Mucosa of gallbladder (tissue), 1 donor: Measurements from ENCODE around the gene ADAM10. TPM values are rescaled to one million over a fixed set of nuclear protein-coding genes. Genes with fewer than 3 reads are reported as not detected.

Experiments
- DNase-seq: peaks from one replicate; pipeline ENCODE4 v3.0.0-alpha.2; 2020; ENCODE audit warnings: low spot score
- total RNA-seq: library from RNA; stranded (reverse); gene quantifications from one replicate; pipeline ENCODE4 v1.2.1, GENCODE V29; 2021
- donor health status: DM: no; HTN: no; CAD: no.

Gene ADAM10
- total RNA-seq, 1 donor from 2014 or later: 134 TPM

- no peak for DNase-seq
Observed at GRCh38 chr15:58716027-58716426, 33.5 kb downstream of the ADAM10 start.

- no peak for DNase-seq
Observed at GRCh38 chr15:58715266-58715917, 34.1 kb downstream of the ADAM10 start.

DNA sequence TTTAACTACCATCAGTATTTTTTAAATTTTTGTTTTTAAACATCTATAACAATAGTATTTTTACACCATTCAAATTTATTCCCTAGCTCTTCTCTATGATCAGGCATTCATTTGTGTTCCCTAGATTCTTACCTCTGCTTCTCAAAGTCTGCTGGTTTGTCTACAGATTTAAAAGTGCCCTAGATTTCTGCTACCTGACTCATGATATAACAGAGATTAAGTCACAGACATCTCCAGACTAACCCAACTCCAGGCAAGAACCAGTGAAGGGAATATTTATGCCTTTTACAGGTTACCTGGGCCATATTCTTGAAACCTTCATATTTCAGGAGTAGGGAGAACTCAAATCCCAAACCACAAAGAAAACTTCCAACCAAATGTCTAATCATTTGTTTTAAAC lies 38.8 kb downstream of the ADAM10 start:
- DNase-seq: no peak

GRCh38 chr15:58707397-58707796 lies 42.1 kb downstream of the ADAM10 start:
- no peak for DNase-seq

DNA sequence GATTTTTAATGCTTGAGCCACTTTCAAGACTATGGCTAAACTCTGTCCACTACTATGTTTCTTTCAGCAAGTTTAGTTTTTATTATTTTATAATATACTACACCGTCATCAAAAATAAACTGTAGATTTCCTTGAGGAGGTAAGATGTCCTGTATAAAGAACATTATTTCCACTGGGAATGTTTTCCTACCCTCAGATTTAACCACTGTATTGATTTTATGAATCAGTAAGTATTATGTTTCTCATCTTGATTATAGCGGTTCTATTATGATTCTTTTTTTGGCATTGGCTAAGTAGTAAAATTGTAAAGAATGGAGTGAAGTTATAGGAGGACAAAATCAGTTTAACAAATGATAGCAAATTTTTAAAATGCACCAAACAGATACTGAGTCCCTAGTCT lies 44.4 kb downstream of the ADAM10 start:
- no peak for DNase-seq

DNA sequence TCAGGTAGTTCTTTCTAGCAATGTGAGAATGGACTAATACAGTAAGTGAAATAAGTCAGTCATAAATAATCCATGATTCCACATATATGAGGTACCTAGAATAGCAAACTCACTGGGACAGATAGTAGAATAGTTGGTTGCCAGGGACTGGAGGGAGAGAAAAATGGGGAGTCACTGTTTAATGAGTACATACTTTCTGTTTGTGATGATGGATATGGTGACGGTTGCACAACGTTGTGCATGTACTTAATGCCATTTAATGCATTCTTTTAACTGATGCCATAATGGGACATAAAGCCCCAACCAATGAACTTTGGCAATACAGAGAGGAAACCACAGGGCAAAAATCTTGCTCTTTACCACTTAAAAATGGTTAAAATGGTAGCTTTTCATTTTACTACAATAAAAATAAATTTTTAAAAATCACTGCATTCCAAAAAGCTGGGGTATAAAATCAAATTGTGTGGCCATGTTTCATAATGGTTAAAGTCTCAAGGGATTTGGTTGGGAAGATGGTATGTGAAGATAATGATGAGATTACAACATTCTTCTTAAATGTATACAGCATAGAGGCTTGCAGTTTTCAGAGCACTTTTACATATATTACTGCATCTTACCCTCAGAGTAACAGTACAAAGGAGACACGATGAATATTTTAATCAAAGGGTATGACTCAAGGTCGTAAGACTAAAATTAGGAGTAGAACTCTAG lies 45.2 kb downstream of the ADAM10 start:
- DNase-seq: no peak

DNA sequence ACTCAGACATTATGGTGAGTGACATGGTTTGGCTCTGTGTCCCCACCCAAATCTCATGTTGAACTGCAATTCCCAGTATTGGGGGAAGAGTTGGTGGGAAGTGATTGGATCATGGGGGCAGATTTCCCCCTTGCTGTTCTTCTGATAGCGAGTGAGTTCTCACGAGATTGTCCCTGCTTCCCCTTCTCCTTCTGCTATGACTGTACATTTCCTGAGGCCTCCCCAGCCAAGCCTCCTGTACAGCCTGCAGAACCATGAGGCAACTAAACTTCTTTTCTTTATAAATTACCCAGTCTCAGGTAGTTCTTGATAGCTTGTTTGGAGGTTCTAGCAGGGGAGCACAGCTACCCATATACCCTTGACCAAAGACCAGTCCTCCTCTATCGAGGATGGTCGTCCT lies 45.9 kb downstream of the ADAM10 start:
- DNase-seq: no peak

DNA sequence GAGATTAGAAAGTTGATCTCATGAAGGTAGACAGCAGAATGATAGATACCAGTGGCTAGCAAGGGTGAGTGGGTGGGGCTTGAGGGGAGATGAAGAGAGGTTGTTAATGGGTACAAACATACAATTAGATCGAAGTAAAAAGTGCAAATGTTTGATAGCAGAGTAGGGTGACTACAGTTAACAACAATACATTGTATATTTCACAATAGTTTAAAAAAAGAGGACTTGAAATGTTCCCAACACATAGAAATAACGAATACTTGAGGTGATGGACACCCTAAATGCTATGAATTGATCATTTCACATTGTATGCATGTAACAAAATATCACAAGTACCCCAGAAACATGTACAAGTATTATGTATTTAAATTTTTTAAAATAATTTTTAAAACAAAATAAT lies 47.3 kb downstream of the ADAM10 start:
- no peak for DNase-seq

DNA sequence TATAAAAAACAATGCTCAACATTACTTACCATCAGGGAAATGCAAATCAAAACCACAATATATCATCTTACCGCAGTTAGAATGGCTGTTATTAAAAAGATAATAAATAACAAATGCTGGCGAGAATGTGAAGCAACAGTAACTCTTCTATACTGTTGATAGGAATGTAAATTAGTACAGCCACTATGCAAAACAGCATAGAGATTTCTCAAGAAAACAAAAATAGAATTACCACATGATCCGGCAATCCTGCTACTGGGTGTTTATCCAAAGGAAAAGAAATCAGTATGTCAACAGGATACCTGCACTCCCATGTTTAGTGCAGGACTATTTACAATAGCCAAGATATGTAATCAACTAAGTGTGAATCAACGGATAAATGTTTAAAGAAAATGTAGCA lies 48.1 kb downstream of the ADAM10 start:
- DNase-seq: no peak

GRCh38 chr15:58699769-58700168 lies 49.7 kb downstream of the ADAM10 start:
- no peak for DNase-seq

DNA sequence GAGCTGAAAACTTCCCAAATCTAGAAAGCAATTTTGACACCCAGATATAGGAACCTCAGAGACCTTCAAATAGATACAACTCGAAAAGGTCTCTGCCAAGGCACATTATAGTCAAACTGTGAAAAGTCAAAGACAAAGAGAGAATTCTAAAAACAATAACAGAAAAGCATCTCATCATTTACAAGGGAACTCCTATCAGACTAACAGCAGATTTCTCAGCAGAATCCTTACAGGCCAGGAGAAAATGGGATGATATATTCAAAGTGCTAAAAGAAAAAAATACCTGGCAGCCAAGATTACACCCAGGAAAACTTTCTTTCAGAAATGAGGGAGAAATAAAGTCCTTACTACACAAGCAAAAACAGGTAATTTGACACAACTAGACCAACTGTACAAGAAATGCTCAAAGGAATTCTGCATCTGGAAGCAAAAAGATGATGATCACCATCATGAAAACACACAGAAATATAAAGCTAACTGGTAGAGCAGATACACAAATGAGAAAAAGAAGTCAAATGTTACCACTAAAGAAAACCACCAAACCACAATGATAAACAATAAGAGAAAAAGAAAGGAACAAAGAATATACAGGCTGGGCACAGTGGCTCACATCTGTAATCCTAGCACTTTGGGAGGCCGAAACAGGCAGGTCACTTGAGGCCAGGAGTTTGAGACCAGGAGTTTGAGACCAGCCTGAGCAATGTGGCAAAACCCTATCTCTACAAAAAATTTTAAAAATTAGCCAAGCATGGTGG lies 50.4 kb downstream of the ADAM10 start:
- no peak for DNase-seq

DNA sequence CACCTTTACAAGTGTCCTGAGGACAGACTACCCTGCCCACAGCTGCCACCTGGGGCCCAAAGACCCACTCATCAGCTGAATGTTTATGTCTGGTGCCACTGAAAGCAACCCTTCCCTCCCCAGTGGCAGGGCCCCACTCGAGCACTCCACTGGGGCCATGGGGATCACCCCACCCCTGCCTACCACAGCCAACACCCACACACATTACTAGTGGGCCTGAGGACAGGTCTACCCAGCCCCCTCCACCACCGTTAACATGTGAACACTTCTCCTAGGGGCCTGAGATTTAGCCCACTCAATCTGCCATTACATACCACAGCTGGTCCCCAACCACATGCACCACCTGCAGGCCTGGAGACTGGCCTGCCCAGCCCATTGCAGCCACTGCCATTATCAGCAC lies 52.3 kb downstream of the ADAM10 start:
- no peak for DNase-seq

GRCh38 chr15:58696738-58697137 lies 52.8 kb downstream of the ADAM10 start:
- DNase-seq: no peak

GRCh38 chr15:58694641-58695398 lies 54.7 kb downstream of the ADAM10 start:
- DNase-seq: no peak

- DNase-seq: no peak
Observed at GRCh38 chr15:58690703-58691102, 58.8 kb downstream of the ADAM10 start.

- no peak for DNase-seq
Observed at GRCh38 chr15:58689646-58690045, 59.9 kb downstream of the ADAM10 start.

DNA sequence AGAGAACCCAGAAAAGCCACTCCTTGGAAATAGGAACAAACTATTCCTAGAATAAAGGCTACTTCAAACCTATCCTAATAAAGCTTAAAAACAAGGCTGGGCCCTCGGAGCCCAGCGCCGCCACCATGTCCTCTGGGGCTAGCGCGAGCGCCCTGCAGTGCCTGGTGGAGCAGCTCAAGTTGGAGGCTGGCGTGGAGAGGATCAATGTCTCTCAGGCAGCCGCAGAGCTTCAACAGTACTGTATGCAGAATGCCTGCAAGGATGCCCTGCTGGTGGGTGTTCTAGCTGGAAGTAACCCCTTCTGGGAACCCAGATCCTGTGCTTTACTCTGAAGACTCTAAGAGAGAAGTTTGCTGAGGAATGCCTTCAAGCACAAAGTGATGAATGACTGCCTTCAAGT lies 63.2 kb downstream of the ADAM10 start:
- no peak for DNase-seq

GRCh38 chr15:58684751-58685150 lies 64.8 kb downstream of the ADAM10 start:
- no peak for DNase-seq

GRCh38 chr15:58684036-58684710 lies 65.3 kb downstream of the ADAM10 start:
- no peak for DNase-seq

DNA sequence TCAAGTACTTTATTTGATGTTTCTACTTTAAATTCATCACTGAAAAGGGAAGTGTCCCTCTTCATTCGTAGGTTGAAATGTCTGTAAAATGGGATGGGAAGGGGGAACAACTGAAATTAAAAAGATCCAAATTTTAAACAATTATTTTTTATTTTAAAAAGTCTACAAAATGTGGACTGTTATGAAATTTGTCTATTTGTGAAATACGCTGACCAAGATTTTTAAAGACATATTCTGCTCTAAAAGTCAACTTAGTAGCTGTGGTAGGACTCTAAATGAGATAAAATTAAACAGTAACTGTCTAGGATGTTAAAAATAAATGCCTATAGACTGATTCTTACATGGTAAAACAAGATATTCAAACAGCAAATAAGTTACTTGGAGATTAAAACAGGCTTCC lies 67.3 kb downstream of the ADAM10 start:
- no peak for DNase-seq

- no peak for DNase-seq
Observed at GRCh38 chr15:58678683-58679082, 70.8 kb downstream of the ADAM10 start.

GRCh38 chr15:58677426-58677825 lies 72.1 kb downstream of the ADAM10 start:
- DNase-seq: no peak
